Uterus (tissue), 4 donors: ENCODE data around the gene RITA1. TPM values are rescaled to one million over a fixed set of nuclear protein-coding genes. Genes with fewer than 3 reads are reported as not detected.

ENCODE experiments used
- DNase-seq, 2 donors: peaks; one replicate each; pipeline ENCODE4 v3.0.0-alpha.2; 2019 to 2020
- H3K27ac ChIP-seq, 2 donors: fragments of 200-600 bp; sonication (generic); 1 replicate in 1 of 2; 2 replicates in 1 of 2; pipeline ENCODE4 v1.5.1; 2016 to 2018
- H3K27me3 ChIP-seq, 2 donors: fragments of 200-600 bp; sonication (generic); one replicate each; pipeline ENCODE4 v1.5.1; 2018 to 2019; ENCODE audit warnings: control low read depth in 1 of 2
- H3K36me3 ChIP-seq, 2 donors: fragments of 200-600 bp; sonication (generic); one replicate each; pipeline ENCODE4 v1.5.1; 2019; ENCODE audit warnings: control low read depth in 1 of 2
- H3K4me1 ChIP-seq, 2 donors: fragments of 200-600 bp; sonication (generic); one replicate each; pipeline ENCODE4 v1.5.1; 2018 to 2019; ENCODE audit warnings: control low read depth in 1 of 2
- H3K4me3 ChIP-seq, 2 donors: fragments of 200-600 bp; sonication (generic); 1 replicate in 1 of 2; 2 replicates in 1 of 2; pipeline ENCODE4 v1.5.1; 2018 to 2019; ENCODE audit warnings: mild to moderate bottlenecking in 1 of 2
- H3K9me3 ChIP-seq, 2 donors: fragments of 200-600 bp; sonication (generic); one replicate each; pipeline ENCODE4 v1.5.1; 2019; ENCODE audit warnings: control low read depth in 1 of 2
- POLR2A ChIP-seq, 2 donors: fragments of 450-650 bp; IDR thresholded peaks; one replicate each; pipeline ENCODE4 v1.6.1; 2016; ENCODE audit warnings: antibody characterized with exemption in 2 of 2, mild to moderate bottlenecking in 1 of 2, moderate library complexity in 1 of 2
- intact Hi-C: fragments of 100-400 bp; cut with DNase I; formaldehyde crosslinking; loops from one replicate; pipeline ENCODE4 v1.15.1; 2023; ENCODE audit warnings: low total_unique reads
- total RNA-seq, 4 donors: library from RNA; depleted of rRNA in 3 of 4; stranded (reverse); fragments of >200 nt in 3 of 4; gene quantifications; one replicate each; pipeline versions ENCODE4 v1.1.0 to v1.2.4, GENCODE V29; 2014 to 2023
- TF ChIP-seq, protein P1 (sequence below), 4 experiments: fragments of 200-600 bp in 2 of 4; fragments of 450-650 bp in 2 of 4; sonication (generic) in 2 of 4; IDR thresholded peaks; one replicate each; pipeline ENCODE4 v1.5.1; 2016 to 2019; ENCODE audit warnings: antibody characterized with exemption in 4 of 4, mild to moderate bottlenecking in 2 of 4, moderate library complexity in 1 of 4
- donor health status: DM: yes; HTN: yes; CAD: no.

The RITA1 gene
- total RNA-seq, 4 donors from 2014 or later: 5.0 to 19.0 (median 11.0) TPM

- H3K4me3 ChIP-seq: no peak overlapping the region
- peak overlapping the region in 1 of 2 donors; percentile 56 for H3K27ac ChIP-seq
- H3K9me3 ChIP-seq: no peaks in the 10 kb centered on the region
- TF ChIP-seq POLR2A (IDR thresholded peaks at IDR 0.05): no peak
- TF ChIP-seq, protein P1, sequence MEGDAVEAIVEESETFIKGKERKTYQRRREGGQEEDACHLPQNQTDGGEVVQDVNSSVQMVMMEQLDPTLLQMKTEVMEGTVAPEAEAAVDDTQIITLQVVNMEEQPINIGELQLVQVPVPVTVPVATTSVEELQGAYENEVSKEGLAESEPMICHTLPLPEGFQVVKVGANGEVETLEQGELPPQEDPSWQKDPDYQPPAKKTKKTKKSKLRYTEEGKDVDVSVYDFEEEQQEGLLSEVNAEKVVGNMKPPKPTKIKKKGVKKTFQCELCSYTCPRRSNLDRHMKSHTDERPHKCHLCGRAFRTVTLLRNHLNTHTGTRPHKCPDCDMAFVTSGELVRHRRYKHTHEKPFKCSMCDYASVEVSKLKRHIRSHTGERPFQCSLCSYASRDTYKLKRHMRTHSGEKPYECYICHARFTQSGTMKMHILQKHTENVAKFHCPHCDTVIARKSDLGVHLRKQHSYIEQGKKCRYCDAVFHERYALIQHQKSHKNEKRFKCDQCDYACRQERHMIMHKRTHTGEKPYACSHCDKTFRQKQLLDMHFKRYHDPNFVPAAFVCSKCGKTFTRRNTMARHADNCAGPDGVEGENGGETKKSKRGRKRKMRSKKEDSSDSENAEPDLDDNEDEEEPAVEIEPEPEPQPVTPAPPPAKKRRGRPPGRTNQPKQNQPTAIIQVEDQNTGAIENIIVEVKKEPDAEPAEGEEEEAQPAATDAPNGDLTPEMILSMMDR (IDR thresholded peaks at IDR 0.05): no peak
- no peak for DNase-seq
- no peaks in the 10 kb centered on the region for H3K27me3 ChIP-seq
- H3K4me1 ChIP-seq: peaks cover 0 to 6% of the 10 kb centered on the region in 2 donors
- no peaks in the 10 kb centered on the region for H3K36me3 ChIP-seq
- intact Hi-C loops: no loop called here
These were observed 9.5 kb downstream of the RITA1 start for GRCh38 chr12:113194971-113195391.

DNA sequence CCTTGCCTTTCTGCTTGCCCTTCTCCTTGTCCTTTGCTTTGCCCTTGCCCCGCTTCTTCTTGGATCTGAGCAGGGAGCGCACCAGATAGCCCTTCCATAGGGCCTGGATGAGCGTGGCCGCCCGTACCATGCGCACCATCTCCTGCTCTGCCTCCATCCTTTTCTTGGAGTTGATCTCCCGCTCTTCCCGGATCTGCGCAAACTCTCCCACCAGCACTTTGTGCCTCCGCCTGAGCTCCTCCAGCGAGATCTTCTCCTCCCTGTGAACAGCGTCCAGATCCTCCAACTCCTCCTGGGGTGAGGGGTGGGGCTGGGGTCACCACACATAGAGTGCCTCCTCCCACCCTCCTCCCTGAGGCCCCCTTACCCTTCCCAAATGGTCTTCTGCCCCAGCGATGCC lies 10.1 kb downstream of the RITA1 start:
- no peaks in the 10 kb centered on the region for H3K36me3 ChIP-seq
- no peaks in the 10 kb centered on the region for H3K27me3 ChIP-seq
- H3K4me1 ChIP-seq: peaks cover 0 to 6% of the 10 kb centered on the region in 2 donors
- H3K4me3 ChIP-seq: no peak overlapping the region
- TF ChIP-seq, protein P1 (IDR thresholded peaks at IDR 0.05): no peak
- no peak for TF ChIP-seq POLR2A (IDR thresholded peaks at IDR 0.05)
- intact Hi-C loops: no loop called here
- H3K27ac ChIP-seq: peak overlapping the region; percentile 9 to 56
- DNase-seq: no peak
- H3K9me3 ChIP-seq: no peaks in the 10 kb centered on the region

DNA sequence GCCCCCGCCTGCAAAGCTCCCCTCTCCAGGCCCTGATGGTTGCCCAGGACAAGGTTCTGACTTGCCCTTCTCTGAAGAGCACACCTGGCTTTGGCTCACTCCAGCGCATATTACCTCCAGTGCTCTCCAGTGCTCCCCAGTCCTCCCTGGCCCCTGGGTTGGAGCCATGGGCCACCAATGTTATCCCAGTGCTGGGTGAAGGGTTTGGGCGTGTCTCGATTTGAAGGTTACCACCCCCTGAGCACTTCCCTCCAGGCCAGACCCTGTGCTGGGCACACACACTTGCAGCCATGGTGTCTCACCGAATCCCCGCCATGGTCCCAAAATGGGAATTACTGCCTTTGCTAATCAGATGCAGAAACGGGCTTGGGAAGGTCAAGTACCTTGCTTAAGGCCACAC lies 11.1 kb downstream of the RITA1 start:
- Histone ChIP-seq H3K9me3 (no peaks in the 10 kb centered on the region), H3K4me3 (no peak overlapping the region), H3K36me3 (no peaks in the 10 kb centered on the region), H3K27ac (no peak overlapping the region), H3K27me3 (no peaks in the 10 kb centered on the region), H3K4me1 (peaks cover 0 to 6% of the 10 kb centered on the region in 2 donors)
- no peak for DNase-seq
- intact Hi-C loops: no loop called here
- TF ChIP-seq, protein P1 (IDR thresholded peaks at IDR 0.05): no peak
- no peak for TF ChIP-seq POLR2A (IDR thresholded peaks at IDR 0.05)

- H3K4me1 ChIP-seq: peaks cover 0 to 6% of the 10 kb centered on the region in 2 donors
- H3K27me3 ChIP-seq: no peaks in the 10 kb centered on the region
- intact Hi-C loops: no loop called here
- no peak overlapping the region for H3K27ac ChIP-seq
- TF ChIP-seq POLR2A (IDR thresholded peaks at IDR 0.05): no peak
- TF ChIP-seq, protein P1 (IDR thresholded peaks at IDR 0.05): peak; percentile 56 to 65 (median 61)
- no peak overlapping the region for H3K4me3 ChIP-seq
- no peaks in the 10 kb centered on the region for H3K36me3 ChIP-seq
- no peaks in the 10 kb centered on the region for H3K9me3 ChIP-seq
- DNase-seq: peak; percentile 73 to 78
These were observed 11.5 kb downstream of the RITA1 start for GRCh38 chr12:113196990-113197389.

GRCh38 chr12:113197518-113198077 lies 12.1 kb downstream of the RITA1 start:
- peaks cover 0 to 6% of the 10 kb centered on the region in 2 donors for H3K4me1 ChIP-seq
- DNase-seq: no peak
- intact Hi-C loops: no loop called here
- no peaks in the 10 kb centered on the region for H3K36me3 ChIP-seq
- H3K27me3 ChIP-seq: no peaks in the 10 kb centered on the region
- no peaks in the 10 kb centered on the region for H3K9me3 ChIP-seq
- TF ChIP-seq POLR2A (IDR thresholded peaks at IDR 0.05): no peak
- TF ChIP-seq, protein P1 (IDR thresholded peaks at IDR 0.05): no peak
- no peak overlapping the region for H3K27ac ChIP-seq
- H3K4me3 ChIP-seq: no peak overlapping the region
